Heart left ventricle (tissue), 16 donors: Measurements from ENCODE around the gene SLC35F3. TPM values are rescaled to one million over a fixed set of nuclear protein-coding genes. Genes with fewer than 3 reads are reported as not detected.

ENCODE experiments used
- ATAC-seq, 4 donors: fragments of 200-7000 bp; cut with Tn5 transposase; one replicate each; pipeline ENCODE4 v1.9.1; 2020 to 2022; ENCODE audit warnings: moderate library complexity in 4 of 4, mild to moderate bottlenecking in 3 of 4, moderate number of reproducible peaks in 1 of 4
- DNase-seq, 5 donors: peaks; one replicate each; pipeline ENCODE4 v3.0.0-alpha.2; 2020
- H3K27ac ChIP-seq, 12 donors: fragments of 200-600 bp; sonication (generic) in 4 of 12; one replicate each; pipeline versions ENCODE4 v1.5.0 to v1.8.0; 2016 to 2022; ENCODE audit warnings: mild to moderate bottlenecking in 2 of 12
- H3K27me3 ChIP-seq, 9 donors: fragments of 200-600 bp; sonication (generic) in 2 of 9; one replicate each; pipeline versions ENCODE4 v1.5.1 to v1.8.0; 2016 to 2022; ENCODE audit warnings: mild to moderate bottlenecking in 3 of 9
- H3K36me3 ChIP-seq, 9 donors: fragments of 200-600 bp; sonication (generic) in 2 of 9; one replicate each; pipeline versions ENCODE4 v1.5.0 to v1.8.0; 2018 to 2022; ENCODE audit warnings: mild to moderate bottlenecking in 2 of 9
- H3K4me1 ChIP-seq, 12 donors: fragments of 200-600 bp; sonication (generic) in 4 of 12; one replicate each; pipeline versions ENCODE4 v1.5.0 to v1.8.0; 2016 to 2022; ENCODE audit warnings: mild to moderate bottlenecking in 3 of 12
- H3K4me3 ChIP-seq, 12 donors: fragments of 200-600 bp; sonication (generic) in 4 of 12; one replicate each; pipeline versions ENCODE4 v1.5.0 to v1.8.0; 2017 to 2022; ENCODE audit warnings: mild to moderate bottlenecking in 9 of 12, moderate library complexity in 4 of 12
- H3K9me3 ChIP-seq, 12 donors: fragments of 200-600 bp; sonication (generic) in 4 of 12; one replicate each; pipeline versions ENCODE4 v1.5.0 to v1.8.0; 2016 to 2022; ENCODE audit warnings: mild to moderate bottlenecking in 1 of 12
- CTCF ChIP-seq, 12 donors: fragments of 200-600 bp; sonication (generic) in 4 of 12; IDR thresholded peaks; one replicate each; pipeline versions ENCODE4 v1.5.0 to v1.8.0; 2018 to 2022; ENCODE audit warnings: antibody characterized with exemption in 12 of 12, mild to moderate bottlenecking in 5 of 12
- POLR2A ChIP-seq, 2 donors: fragments of 450-650 bp; IDR thresholded peaks; one replicate each; pipeline ENCODE4 v1.6.1; 2017; ENCODE audit warnings: antibody characterized with exemption in 2 of 2, mild to moderate bottlenecking in 2 of 2, moderate library complexity in 2 of 2
- WGBS, 4 donors: extraction: QIAGEN DNeasy Blood & Tissue Kit in 2 of 4; methylation state at CpG; one replicate each; pipeline versions ENCODE4 v1.1.5 to v1.1.7; 2013 to 2018; 5-methylcytosine and 5-hydroxymethylcytosine counted together
- intact Hi-C, 10 donors: fragments of 100-400 bp; cut with DNase I; formaldehyde crosslinking; loops; one replicate each; pipeline versions ENCODE4 v1.11.1 to v1.14.2; 2022
- polyA plus RNA-seq, 2 donors: library from polyadenylated mRNA; stranded (reverse); fragments of 200-250 nt; gene quantifications; one replicate each; pipeline ENCODE4 v1.2.3, GENCODE V29; 2013
- total RNA-seq, 9 donors: library from RNA; depleted of rRNA in 2 of 9; stranded (reverse); fragments of >200 nt in 2 of 9; fragmentation: NEBNext Ultra II Directional in 3 of 9; extraction: Animal tissue kit (Norgen Biotek cat#: 25700) in 3 of 9; gene quantifications; one replicate each; pipeline versions ENCODE4 v1.1.0 to v1.2.4, GENCODE V29; 2016 to 2023
- donor health status: ischemic (EF 13 %, LVEDD 7.1; RV severe dilation, severe dysfunction).
- donor health status: healthy with polysubstance abuse.
- donor health status: DM: no; HTN: yes; CAD: no.
- donor health status: DM: no; HTN: no; CAD: no.
- donor health status: ischemic (EF 25% LVEDD 6.9; RV normal size, moderate dysfunction).
- donor health status: ischemic (EF 25% LVEDD 5.7; RV mildly dilated, moderate dysfunction).
- donor health status: healthy.
- donor health status: DM: yes; HTN: yes; CAD: no.
- donor health status: ischemic (EF 35%, LVEDD 5.7; RV mildly dilated, moderate dysfunction).
- donor health status: nonischemic (EF 11% LVEDD 7.7; RV severe dilation, severe dysfunction).
- donor health status: DM: yes; HTN: yes; CAD: no.
- donor health status: PGD.
- donor health status: ischemic (EF 29% LVEDD 5.4; RV normal size, mild dysfunction).
- donor health status: nonischemic (EF 23%, LVEDD 6.1; RV moderate dilation, normal function).

SLC35F3 gene
- total and polyA plus RNA-seq, 11 donors, result 0.03 to 0.11 (median 0.11) TPM; not detected in 8

DNA sequence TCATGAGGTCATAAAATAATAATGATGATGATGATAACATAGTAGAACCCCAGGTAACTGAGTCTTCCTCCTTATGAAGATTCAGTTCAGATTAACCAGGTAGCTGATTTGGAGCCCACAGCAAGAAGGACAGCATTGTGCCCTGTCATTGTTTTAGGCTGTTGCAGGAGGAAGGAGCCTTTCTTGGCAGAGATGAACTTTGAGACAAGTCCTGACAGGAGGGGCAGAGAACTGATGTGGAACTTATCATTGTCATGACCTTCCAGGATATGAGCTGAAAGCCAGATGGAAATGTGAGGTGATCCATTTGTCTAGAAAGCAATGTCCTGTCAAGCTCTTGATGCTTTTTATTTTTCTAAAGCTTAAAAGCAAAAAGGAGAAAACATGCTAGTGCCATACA, 336.2 kb downstream of the SLC35F3 start:
- peaks cover 0 to 8% (median 0%) of the 10 kb centered on the region in 9 donors for H3K27me3 ChIP-seq
- no peak overlapping the region for H3K4me3 ChIP-seq
- no peaks in the 10 kb centered on the region for H3K9me3 ChIP-seq
- ATAC-seq (no peak), DNase-seq (no peak)
- H3K4me1 ChIP-seq, result peaks cover 0 to 10% (median 0%) of the 10 kb centered on the region in 12 donors
- TF ChIP-seq POLR2A (IDR thresholded peaks at IDR 0.05), result no peak
- TF ChIP-seq CTCF (IDR thresholded peaks at IDR 0.05), result no peak
- no peak overlapping the region for H3K27ac ChIP-seq
- no peaks in the 10 kb centered on the region for H3K36me3 ChIP-seq
- intact Hi-C loops, result no loop called here

DNA sequence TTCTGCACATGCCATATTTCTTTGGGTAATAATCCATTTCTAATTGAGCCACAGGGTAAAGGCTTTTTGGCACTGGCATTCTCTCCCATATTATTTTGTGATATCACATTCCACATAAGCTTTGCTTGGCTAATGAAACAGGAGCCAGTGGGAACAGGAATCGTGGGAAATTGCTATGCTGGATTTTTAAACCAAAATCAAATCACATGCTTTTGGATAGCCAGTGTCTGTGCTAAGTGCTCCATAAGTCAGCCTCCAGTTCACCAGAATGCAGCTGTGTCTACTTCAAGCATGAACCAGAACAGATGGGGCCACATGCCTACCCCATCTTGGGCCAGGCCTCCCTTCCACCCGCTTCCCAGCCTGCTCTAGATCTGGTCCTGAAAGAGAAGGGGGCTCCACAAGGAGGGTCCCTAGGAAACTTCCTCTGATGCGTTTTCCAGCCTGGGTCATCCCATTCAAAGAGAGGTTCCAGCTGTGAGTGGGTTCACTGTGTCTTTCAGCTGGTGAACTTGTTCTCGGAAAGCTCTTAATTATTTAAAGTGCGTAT, 337.5 kb downstream of the SLC35F3 start:
- Histone ChIP-seq H3K9me3 (no peaks in the 10 kb centered on the region), H3K36me3 (no peaks in the 10 kb centered on the region), H3K4me3 (no peak overlapping the region), H3K27ac (no peak overlapping the region), H3K27me3 (peaks cover 0 to 8% (median 0%) of the 10 kb centered on the region in 9 donors), H3K4me1 (peaks cover 0 to 10% (median 0%) of the 10 kb centered on the region in 12 donors)
- DNase-seq (no peak), ATAC-seq (no peak)
- intact Hi-C loops, result no loop called here
- no peak for TF ChIP-seq CTCF (IDR thresholded peaks at IDR 0.05)
- no peak for TF ChIP-seq POLR2A (IDR thresholded peaks at IDR 0.05)
- WGBS, 4 donors, result 86 to 92% (median 89%) methylated on average over 5 of the region's 5 CpGs

GRCh38 chr1:234243521-234244260, 339.2 kb downstream of the SLC35F3 start:
- peaks cover 0 to 3% (median 0%) of the 10 kb centered on the region in 9 donors for H3K27me3 ChIP-seq
- H3K27ac ChIP-seq, result no peak overlapping the region
- no peak overlapping the region for H3K4me3 ChIP-seq
- no peaks in the 10 kb centered on the region for H3K36me3 ChIP-seq
- 47 to 60% (median 55%) methylated on average over 3 of the region's 3 CpGs for WGBS, 4 donors
- no peaks in the 10 kb centered on the region for H3K9me3 ChIP-seq
- intact Hi-C loops, result no loop called here
- ATAC-seq (no peak), DNase-seq (peak in 1 of 5 donors; percentile 21)
- H3K4me1 ChIP-seq, result peaks cover 0 to 10% (median 0%) of the 10 kb centered on the region in 12 donors
- TF ChIP-seq CTCF (IDR thresholded peaks at IDR 0.05) (no peak), POLR2A (IDR thresholded peaks at IDR 0.05) (no peak)

DNA sequence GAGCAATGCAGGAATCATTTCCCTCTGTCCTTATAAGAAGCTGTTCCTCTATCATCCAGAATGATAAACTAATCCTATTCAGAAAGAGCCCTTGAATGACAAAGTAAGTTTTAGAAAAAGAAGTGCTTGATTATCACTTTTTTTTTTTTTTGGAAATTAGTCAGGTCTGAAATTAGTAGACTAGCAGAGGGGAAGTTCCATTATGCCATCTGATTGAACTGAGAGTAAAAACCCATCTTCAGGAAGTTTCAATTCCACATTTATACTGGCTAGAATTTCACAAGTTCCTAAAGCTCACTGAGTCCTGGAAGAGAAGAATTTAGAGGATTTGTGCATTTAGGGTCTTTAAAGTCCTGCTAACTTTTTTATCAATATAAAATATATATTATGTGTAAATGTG, 340.0 kb downstream of the SLC35F3 start:
- DNase-seq (no peak), ATAC-seq (peak in 1 of 4 donors; percentile 28)
- Histone ChIP-seq H3K36me3 (no peaks in the 10 kb centered on the region), H3K9me3 (no peaks in the 10 kb centered on the region), H3K4me3 (no peak overlapping the region), H3K27ac (no peak overlapping the region), H3K4me1 (peaks cover 0 to 10% (median 0%) of the 10 kb centered on the region in 12 donors), H3K27me3 (peaks cover 0 to 3% (median 0%) of the 10 kb centered on the region in 9 donors)
- intact Hi-C loops, result no loop called here
- no peak for TF ChIP-seq POLR2A (IDR thresholded peaks at IDR 0.05)
- TF ChIP-seq CTCF (IDR thresholded peaks at IDR 0.05), result no peak
